Coronary artery (tissue), 2 donors: ENCODE data around the gene TMED1.

ENCODE experiments used
- DNase-seq: peaks from one replicate; pipeline ENCODE4 v3.0.0-alpha.2; 2017; ENCODE audit warnings: low spot score
- H3K27ac ChIP-seq, 2 donors: fragments of 200-600 bp; sonication (generic); one replicate each; pipeline ENCODE4 v1.5.1; 2016 to 2019
- H3K4me3 ChIP-seq: fragments of 200-600 bp; sonication (generic); 2 replicates; pipeline ENCODE4 v1.5.1; 2016; ENCODE audit warnings: mild to moderate bottlenecking, moderate library complexity
- TF ChIP-seq, protein P1 (sequence below): fragments of 200-600 bp; sonication (generic); IDR thresholded peaks from one replicate; pipeline ENCODE4 v1.5.1; 2019; ENCODE audit warnings: antibody characterized with exemption

The TMED1 gene

DNA sequence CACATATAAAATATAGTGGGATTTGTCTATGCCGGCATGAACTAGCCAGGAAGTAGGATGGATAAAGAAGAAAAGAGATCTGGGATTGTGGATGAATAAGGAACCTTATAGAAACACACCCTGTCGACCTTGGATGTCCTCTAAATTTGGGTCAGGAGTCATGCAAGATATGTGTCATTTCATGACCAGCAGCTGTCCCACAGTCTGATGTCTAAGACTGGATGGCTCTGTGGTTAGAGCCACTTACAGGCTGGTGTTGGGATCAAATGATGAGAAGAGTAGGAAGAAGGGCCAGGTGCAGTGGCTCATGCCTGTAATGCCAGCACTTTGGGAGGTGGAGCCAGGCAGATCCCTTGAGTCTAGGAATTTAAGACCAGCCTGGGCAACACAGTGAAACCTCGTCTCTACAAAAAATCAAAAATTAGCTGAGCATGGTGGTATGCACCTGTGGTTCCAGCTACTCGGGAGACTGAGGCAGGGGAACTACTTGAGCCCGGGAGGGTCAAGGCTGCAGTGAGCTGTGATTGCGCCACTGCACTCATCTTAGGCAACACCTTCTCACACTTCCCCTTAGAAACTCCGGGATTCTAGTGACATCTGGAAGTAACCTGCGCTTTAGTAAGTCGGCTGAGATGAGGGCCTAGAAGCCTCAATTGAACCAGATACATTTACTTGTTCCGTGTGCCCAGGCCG lies 30.8 kb downstream of the TMED1 start:
- DNase-seq, result no peak
- TF ChIP-seq, protein P1, sequence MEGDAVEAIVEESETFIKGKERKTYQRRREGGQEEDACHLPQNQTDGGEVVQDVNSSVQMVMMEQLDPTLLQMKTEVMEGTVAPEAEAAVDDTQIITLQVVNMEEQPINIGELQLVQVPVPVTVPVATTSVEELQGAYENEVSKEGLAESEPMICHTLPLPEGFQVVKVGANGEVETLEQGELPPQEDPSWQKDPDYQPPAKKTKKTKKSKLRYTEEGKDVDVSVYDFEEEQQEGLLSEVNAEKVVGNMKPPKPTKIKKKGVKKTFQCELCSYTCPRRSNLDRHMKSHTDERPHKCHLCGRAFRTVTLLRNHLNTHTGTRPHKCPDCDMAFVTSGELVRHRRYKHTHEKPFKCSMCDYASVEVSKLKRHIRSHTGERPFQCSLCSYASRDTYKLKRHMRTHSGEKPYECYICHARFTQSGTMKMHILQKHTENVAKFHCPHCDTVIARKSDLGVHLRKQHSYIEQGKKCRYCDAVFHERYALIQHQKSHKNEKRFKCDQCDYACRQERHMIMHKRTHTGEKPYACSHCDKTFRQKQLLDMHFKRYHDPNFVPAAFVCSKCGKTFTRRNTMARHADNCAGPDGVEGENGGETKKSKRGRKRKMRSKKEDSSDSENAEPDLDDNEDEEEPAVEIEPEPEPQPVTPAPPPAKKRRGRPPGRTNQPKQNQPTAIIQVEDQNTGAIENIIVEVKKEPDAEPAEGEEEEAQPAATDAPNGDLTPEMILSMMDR, result no peak
- H3K27ac ChIP-seq, result no peak overlapping the region
- no peak overlapping the region for H3K4me3 ChIP-seq

DNA sequence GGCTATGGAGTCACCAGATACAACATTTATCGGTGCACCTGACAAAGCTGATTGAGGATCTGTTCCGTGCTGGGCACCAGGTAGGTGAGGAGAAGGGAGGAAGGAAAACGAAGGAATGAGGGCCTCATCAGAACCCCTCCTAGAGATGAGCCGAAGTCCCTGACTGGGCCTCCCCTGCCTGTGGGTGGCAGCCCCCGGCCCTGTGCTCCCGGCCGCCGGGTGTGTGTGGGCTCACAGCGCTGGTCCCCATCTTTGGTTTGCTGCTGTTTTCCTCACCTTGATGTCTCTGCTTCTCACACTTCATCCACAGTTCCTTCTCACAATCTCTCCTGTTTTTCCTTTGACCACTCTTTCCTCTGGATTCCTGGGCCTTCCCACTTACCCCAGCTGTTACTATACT lies 32.8 kb downstream of the TMED1 start:
- TF ChIP-seq, protein P1, result no peak
- no peak overlapping the region for H3K4me3 ChIP-seq
- H3K27ac ChIP-seq, result no peak overlapping the region
- no peak for DNase-seq

DNA sequence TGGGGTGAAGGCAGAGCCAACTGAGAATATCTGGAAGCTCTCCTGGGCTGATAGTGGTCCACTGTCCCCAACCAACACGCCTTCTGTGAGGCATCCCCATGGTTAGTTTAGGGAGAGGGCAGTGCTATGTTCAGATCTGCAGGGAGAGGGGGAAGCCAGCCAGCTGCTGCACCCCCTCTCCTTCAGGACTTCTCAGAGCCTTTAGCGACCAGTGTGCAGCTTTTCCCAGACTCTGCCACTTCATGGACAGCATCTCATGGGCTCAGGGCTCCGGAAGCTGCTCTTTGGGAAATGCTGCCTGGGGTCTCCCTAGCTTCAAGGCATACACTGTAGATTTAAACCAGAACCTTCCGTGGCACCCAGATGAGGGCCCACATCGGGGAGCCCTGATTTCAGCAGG lies 33.5 kb downstream of the TMED1 start:
- Histone ChIP-seq H3K4me3 (no peak overlapping the region), H3K27ac (no peak overlapping the region)
- TF ChIP-seq, protein P1, result no peak
- DNase-seq, result no peak

DNA sequence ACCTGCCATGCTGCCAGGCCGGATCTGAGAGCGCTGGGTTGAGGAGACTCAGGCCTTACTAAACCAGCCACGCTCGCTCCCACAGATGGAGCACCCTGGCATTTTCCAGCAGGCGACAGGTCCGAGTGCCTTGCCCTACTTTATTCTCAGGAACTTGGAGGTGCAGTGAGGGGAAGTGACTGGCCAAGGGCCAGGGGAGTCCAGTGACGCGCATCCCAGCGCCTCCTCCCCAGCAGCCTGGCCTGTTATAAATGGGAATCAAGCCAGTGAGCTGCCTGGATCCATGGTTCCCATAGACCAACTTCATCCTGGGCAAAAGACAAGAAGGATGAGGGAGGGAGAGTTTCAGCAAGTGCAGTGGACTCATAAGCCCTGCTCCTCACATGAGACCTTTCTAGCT lies 35.5 kb downstream of the TMED1 start:
- Histone ChIP-seq H3K4me3 (no peak overlapping the region), H3K27ac (no peak overlapping the region)
- no peak for DNase-seq
- TF ChIP-seq, protein P1, result no peak

DNA sequence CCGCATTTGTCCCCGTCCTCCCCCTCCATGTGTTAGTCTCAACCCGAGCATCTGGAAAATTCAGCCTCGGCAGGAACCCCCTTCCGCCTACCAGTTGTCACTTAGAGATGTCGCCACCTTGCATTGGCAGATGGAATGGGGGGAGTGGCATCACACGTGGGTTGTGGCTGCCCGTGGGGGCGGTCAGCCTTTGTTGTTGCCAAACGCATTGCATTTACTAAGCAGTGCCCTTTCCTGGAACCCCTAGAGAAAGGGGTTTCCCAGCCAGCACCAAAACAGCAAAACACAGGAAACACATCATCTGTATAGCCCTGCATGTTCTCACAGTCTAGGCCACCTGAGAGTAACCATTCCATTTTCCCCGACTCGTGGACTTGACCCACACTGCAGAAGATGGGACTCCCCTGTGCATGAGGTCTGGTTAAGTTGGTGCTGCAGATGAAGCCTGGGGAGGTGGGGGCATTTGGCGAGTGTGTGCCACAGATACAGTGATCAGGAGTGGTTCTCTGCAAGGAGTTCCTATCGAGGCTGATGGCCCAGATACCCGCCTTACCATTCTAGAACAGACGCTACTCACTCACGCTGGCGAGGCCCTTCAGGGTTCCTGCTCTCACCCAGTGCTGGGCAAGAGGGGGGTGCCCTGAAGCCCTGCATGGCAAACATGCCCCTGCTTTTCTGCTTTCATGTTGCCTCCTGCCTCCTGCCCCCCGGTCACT lies 38.3 kb downstream of the TMED1 start:
- TF ChIP-seq, protein P1, result no peak
- no peak for DNase-seq
- Histone ChIP-seq H3K27ac (no peak overlapping the region), H3K4me3 (no peak overlapping the region)

DNA sequence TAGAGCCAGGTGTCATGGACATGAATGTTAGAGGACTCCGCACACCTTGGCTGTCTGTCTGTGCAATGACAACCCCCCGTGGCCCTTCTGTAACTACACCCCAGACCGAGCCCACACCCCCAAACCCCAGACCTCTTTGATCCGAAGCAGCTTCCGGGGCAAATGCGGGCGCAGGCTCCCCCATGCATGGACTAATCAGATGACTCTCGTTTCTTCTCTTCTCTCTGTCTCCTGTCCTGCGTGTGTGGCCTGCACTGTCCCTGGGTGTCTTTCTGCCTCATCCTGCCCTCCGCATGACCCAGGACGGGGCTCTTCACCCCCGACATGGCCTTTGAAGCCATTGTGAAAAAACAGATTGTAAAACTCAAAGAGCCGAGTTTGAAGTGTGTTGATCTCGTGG lies 38.9 kb downstream of the TMED1 start:
- no peak overlapping the region for H3K27ac ChIP-seq
- TF ChIP-seq, protein P1, result no peak
- no peak for DNase-seq
- no peak overlapping the region for H3K4me3 ChIP-seq

DNA sequence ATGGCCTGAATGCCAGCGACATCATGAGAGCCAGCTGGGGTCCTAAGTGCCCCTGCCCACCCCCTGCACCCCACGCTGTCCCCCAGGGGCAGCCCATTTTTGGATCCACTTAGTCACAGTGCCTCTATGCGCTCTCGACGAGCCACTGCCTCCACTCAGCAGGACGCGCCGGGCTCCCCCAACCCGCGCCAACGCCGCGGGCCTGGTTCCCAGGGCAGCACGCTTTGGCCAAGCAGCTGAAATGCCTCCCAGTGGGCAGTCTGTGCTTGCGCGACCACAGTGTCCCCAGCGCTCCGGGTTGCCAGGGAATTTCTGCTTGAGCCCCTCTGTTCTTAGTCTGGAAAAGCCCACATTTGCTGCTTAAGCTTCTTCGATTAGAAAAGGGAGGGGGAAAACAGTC lies 39.4 kb downstream of the TMED1 start:
- DNase-seq, result no peak
- H3K27ac ChIP-seq, result no peak overlapping the region
- no peak overlapping the region for H3K4me3 ChIP-seq
- TF ChIP-seq, protein P1, result no peak
